B cell (primary cell): ENCODE measurements around the gene NKX3-2. TPM values are rescaled to one million over a fixed set of nuclear protein-coding genes. Genes with fewer than 3 reads are reported as not detected.

Experiments used
- ATAC-seq: fragments of 200-7000 bp; cut with Tn5 transposase; one replicate; pipeline ENCODE4 v1.10.0; 2021; ENCODE audit warnings: low read depth, mild to moderate bottlenecking, moderate number of reproducible peaks, moderate library complexity
- CTCF ChIA-PET: fragments of 350-600 bp; sonication (Branson Sonifier 250); formaldehyde crosslinking; loops from one replicate; lab custom pipeline; 2021; ENCODE audit warnings: antibody characterized with exemption, inconsistent platforms; lab: Charles Lee
- POLR2A ChIA-PET: fragments of 350-600 bp; sonication (Branson Sonifier 250); formaldehyde crosslinking; loops from one replicate; lab custom pipeline; 2021; ENCODE audit warnings: antibody characterized with exemption; lab: Charles Lee
- DNase-seq: peaks from one replicate; pipeline ENCODE4 v3.0.0; 2013
- H2AFZ ChIP-seq: 2 replicates; pipeline ENCODE4 v1.6.1; 2012; ENCODE audit warnings: mild to moderate bottlenecking, low read depth, low read length; ENCODE audit not compliant: insufficient read depth, poor library complexity, severe bottlenecking
- H3K27ac ChIP-seq, 2 donors: 1 replicate in 1 of 2; 2 replicates in 1 of 2; pipeline ENCODE4 v1.5.1; 2012 to 2013; ENCODE audit warnings: low read length in 2 of 2, mild to moderate bottlenecking in 2 of 2, moderate library complexity in 1 of 2
- H3K27me3 ChIP-seq, 4 experiments: fragments of 200-600 bp in 1 of 4; sonication (generic) in 1 of 4; replicated peaks in 1 of 4; 1 replicate in 2 of 4; 2 replicates in 2 of 4; pipeline versions ENCODE4 v1.6.1 to v1.7.0; 2013 to 2016; ENCODE audit warnings: low read length in 3 of 4, mild to moderate bottlenecking in 2 of 4, mixed read lengths in 1 of 4, moderate library complexity in 1 of 4; ENCODE audit not compliant: insufficient read depth in 4 of 4, control insufficient read depth in 3 of 4; ENCODE audit errors: control extremely low read depth in 1 of 4
- H3K36me3 ChIP-seq, 2 experiments: replicated peaks in 1 of 2; 1 replicate in 1 of 2; 2 replicates in 1 of 2; pipeline versions ENCODE4 v1.6.1 to v1.7.1; 2013; ENCODE audit warnings: low read length in 1 of 2; ENCODE audit not compliant: insufficient read depth in 2 of 2, control insufficient read depth in 1 of 2; ENCODE audit errors: control extremely low read depth in 1 of 2, extremely low read depth in 1 of 2
- H3K4me1 ChIP-seq, 2 donors: fragments of 200-600 bp in 1 of 2; sonication (generic) in 1 of 2; 1 replicate in 1 of 2; 2 replicates in 1 of 2; pipeline versions ENCODE4 v1.5.1 to v1.6.1; 2013 to 2017; ENCODE audit warnings: low read length in 2 of 2; ENCODE audit not compliant: control insufficient read depth in 2 of 2, insufficient read depth in 2 of 2
- H3K4me2 ChIP-seq: replicated peaks from 2 replicates; pipeline ENCODE3; 2012; ENCODE audit warnings: mild to moderate bottlenecking, low read depth, low read length; ENCODE audit not compliant: poor library complexity, severe bottlenecking
- H3K4me3 ChIP-seq, 5 experiments: fragments of 200-600 bp in 1 of 5; sonication (generic) in 1 of 5; 1 replicate in 3 of 5; 2 replicates in 2 of 5; pipeline versions ENCODE4 v1.5.1 to v1.7.0; 2011 to 2016; ENCODE audit warnings: low read length in 4 of 5, mild to moderate bottlenecking in 4 of 5, low read depth in 2 of 5, control low read depth in 1 of 5, moderate library complexity in 1 of 5; ENCODE audit not compliant: insufficient read depth in 1 of 5; ENCODE audit errors: control extremely low read depth in 1 of 5, extremely low read depth in 1 of 5
- H3K79me2 ChIP-seq: fragments of 200-600 bp; sonication (generic); one replicate; pipeline ENCODE4 v1.6.0; 2016; ENCODE audit warnings: low read length; ENCODE audit not compliant: control insufficient read depth, insufficient read depth
- H3K9ac ChIP-seq: fragments of 200-600 bp; sonication (generic); 2 replicates; pipeline ENCODE4 v1.6.1; 2017; ENCODE audit warnings: mild to moderate bottlenecking, low read length, moderate library complexity
- H3K9me3 ChIP-seq, 3 donors: one replicate each; pipeline versions ENCODE4 v1.6.1 to v1.7.1; 2013; ENCODE audit warnings: low read length in 2 of 3; ENCODE audit not compliant: control insufficient read depth in 2 of 3, insufficient read depth in 1 of 3; ENCODE audit errors: control extremely low read depth in 1 of 3
- H4K20me1 ChIP-seq: 2 replicates; pipeline ENCODE4 v1.6.0; 2012; ENCODE audit warnings: mild to moderate bottlenecking, low read length; ENCODE audit not compliant: insufficient read depth, control insufficient read depth, poor library complexity, severe bottlenecking
- H3K27ac Mint-ChIP-seq: one replicate; pipeline ENCODE4 v1.8.0; 2021; ENCODE audit warnings: mixed read lengths
- H3K27me3 Mint-ChIP-seq: one replicate; pipeline ENCODE4 v1.8.0; 2021; ENCODE audit warnings: mixed read lengths
- H3K4me1 Mint-ChIP-seq: one replicate; pipeline ENCODE4 v1.8.0; 2021; ENCODE audit warnings: mixed read lengths
- H3K4me3 Mint-ChIP-seq: one replicate; pipeline ENCODE4 v1.8.0; 2021; ENCODE audit warnings: mixed read lengths
- H3K9me3 Mint-ChIP-seq: one replicate; pipeline ENCODE4 v1.8.0; 2022; ENCODE audit warnings: mixed read lengths; ENCODE audit not compliant: insufficient read depth
- CTCF ChIP-seq: fragments of 200-600 bp; IDR thresholded peaks from one replicate; pipeline ENCODE4 v1.8.0; 2022; ENCODE audit warnings: antibody characterized with exemption, mild to moderate bottlenecking
- EZH2 ChIP-seq: IDR thresholded peaks from 2 replicates; pipeline ENCODE4 v1.6.1; 2012; ENCODE audit warnings: borderline replicate concordance, low read depth, mild to moderate bottlenecking, moderate library complexity, low read length; ENCODE audit not compliant: insufficient read depth, poor library complexity, severe bottlenecking
- WGBS: methylation state at CpG from one replicate; pipeline ENCODE4 v1.1.5; 2013; ENCODE audit warnings: missing lambda C conversion rate; ENCODE audit not compliant: insufficient coverage; 5-methylcytosine and 5-hydroxymethylcytosine counted together
- intact Hi-C: fragments of 100-400 bp; cut with micrococcal nuclease; formaldehyde crosslinking; loops from one replicate; pipeline ENCODE4 v1.10.0; 2022
- polyA plus RNA-seq: library from polyadenylated mRNA; depleted of rRNA; stranded (reverse); fragments of >200 nt; gene quantifications from 2 replicates; pipeline ENCODE4 v1.2.3, GENCODE V29; 2012
- total RNA-seq, 2 donors: library from RNA; stranded (reverse); fragments of 120-200 nt in 1 of 2; gene quantifications; 1 replicate in 1 of 2; 2 replicates in 1 of 2; pipeline versions ENCODE4 v1.2.3 to v1.2.4, GENCODE V29; 2013 to 2022

The NKX3-2 gene
- total and polyA plus RNA-seq, 2 donors (not counting 1 experiment from before 2014, with no cell fraction given), result not detected

GRCh38 chr4:13541720-13542576 is 2.4 kb downstream of the NKX3-2 start:
- 6% methylated on average over 79 of the region's 79 CpGs for WGBS
- H3K79me2 ChIP-seq, result no peaks in the 10 kb centered on the region
- H3K4me2 ChIP-seq, result peak overlapping the region; percentile 72
- H3K9me3 Mint-ChIP-seq, result peaks cover 3% of the 10 kb centered on the region
- peaks cover 36% of the 10 kb centered on the region for H3K4me1 Mint-ChIP-seq
- peak overlapping the region; percentile 50 for H3K27ac Mint-ChIP-seq
- no peaks in the 10 kb centered on the region for H4K20me1 ChIP-seq
- CTCF ChIA-PET, result interaction anchor here (1.4 to 3.1 kb wide), 3 partner anchors 11 to 19 kb away, joined by 3 to 9 read pairs (median 4); no protein-coding TSS in a partner anchor
- POLR2A ChIA-PET, result no interaction called here
- H3K4me1 ChIP-seq, result peaks cover 69 to 85% of the 10 kb centered on the region in 2 donors
- peak overlapping the region; percentile 68 for H3K4me3 Mint-ChIP-seq
- H3K27me3 Mint-ChIP-seq, result peaks cover 61% of the 10 kb centered on the region
- peak; percentile 25 for ATAC-seq
- intact Hi-C loops, result loop anchor here (2.0 kb wide), 1 partner anchor 13 kb away; no protein-coding TSS in a partner anchor
- peak overlapping the region; percentile 57 for H2AFZ ChIP-seq
- peaks cover 2 to 95% (median 89%) of the 10 kb centered on the region in 4 experiments for H3K27me3 ChIP-seq
- H3K36me3 ChIP-seq, result no peaks in the 10 kb centered on the region
- TF ChIP-seq CTCF (peak; percentile 25), EZH2 (no peak)
- H3K9me3 ChIP-seq, result peaks cover 2 to 84% (median 53%) of the 10 kb centered on the region in 3 donors
- H3K27ac ChIP-seq, result no peak overlapping the region
- peak overlapping the region; percentile 37 for H3K9ac ChIP-seq
- peak overlapping the region in 2 of 5 experiments; percentile 0 to 21 for H3K4me3 ChIP-seq
- peak; percentile 76 for DNase-seq
